Esophagus mucosa (tissue), 1 donor: ENCODE data around the gene ADSL. TPM values are rescaled to one million over a fixed set of nuclear protein-coding genes. Genes with fewer than 3 reads are reported as not detected.

Experiments
- ATAC-seq: fragments of 200-7000 bp; cut with Tn5 transposase; one replicate; pipeline ENCODE4 v1.9.1; 2020
- total RNA-seq: library from RNA; stranded (reverse); gene quantifications from one replicate; pipeline ENCODE4 v1.2.4, GENCODE V29; 2023
- donor health status: DM: yes; HTN: yes; CAD: no.

ADSL gene
- total RNA-seq, 1 donor from 2014 or later, result 28.2 TPM

GRCh38 chr22:40328546-40329456, 17.5 kb upstream of the ADSL start:
- no peak for ATAC-seq

GRCh38 chr22:40329466-40329865, 16.8 kb upstream of the ADSL start:
- no peak for ATAC-seq

GRCh38 chr22:40330086-40330485, 16.2 kb upstream of the ADSL start:
- ATAC-seq, result no peak

- ATAC-seq, result no peak
Observed at GRCh38 chr22:40330615-40331014, 15.7 kb upstream of the ADSL start.

GRCh38 chr22:40331706-40332105, 14.6 kb upstream of the ADSL start:
- no peak for ATAC-seq

GRCh38 chr22:40332319-40332781, 13.9 kb upstream of the ADSL start:
- ATAC-seq, result peak; percentile 69

GRCh38 chr22:40334060-40334459, 12.2 kb upstream of the ADSL start:
- ATAC-seq, result no peak

GRCh38 chr22:40334899-40335298, 11.4 kb upstream of the ADSL start:
- no peak for ATAC-seq

GRCh38 chr22:40335358-40335757, 10.9 kb upstream of the ADSL start:
- no peak for ATAC-seq

GRCh38 chr22:40340044-40340443, 6.3 kb upstream of the ADSL start:
- ATAC-seq, result no peak

GRCh38 chr22:40341604-40342003, 4.7 kb upstream of the ADSL start:
- ATAC-seq, result no peak

GRCh38 chr22:40342521-40342920, 3.8 kb upstream of the ADSL start:
- no peak for ATAC-seq

GRCh38 chr22:40345271-40345670, 1.0 kb upstream of the ADSL start:
- ATAC-seq, result peak; percentile 40

GRCh38 chr22:40345815-40346184, 500 bp upstream of the ADSL start:
- peak; percentile 53 for ATAC-seq

GRCh38 chr22:40347300-40347699, 1.0 kb downstream of the ADSL start:
- ATAC-seq, result no peak

GRCh38 chr22:40348025-40348658, 1.8 kb downstream of the ADSL start:
- no peak for ATAC-seq

GRCh38 chr22:40352763-40353162, 6.5 kb downstream of the ADSL start:
- ATAC-seq, result no peak

- ATAC-seq, result no peak
Observed at GRCh38 chr22:40361100-40361499, 14.8 kb downstream of the ADSL start.

GRCh38 chr22:40363059-40363458, 16.8 kb downstream of the ADSL start:
- no peak for ATAC-seq

- ATAC-seq, result no peak
Observed at GRCh38 chr22:40364431-40364830, 18.1 kb downstream of the ADSL start.

GRCh38 chr22:40366068-40366467, 19.8 kb downstream of the ADSL start:
- ATAC-seq, result no peak

- ATAC-seq, result no peak
Observed at GRCh38 chr22:40367342-40367741, 21.0 kb downstream of the ADSL start.

- no peak for ATAC-seq
Observed at GRCh38 chr22:40368016-40368415, 21.7 kb downstream of the ADSL start.

GRCh38 chr22:40368836-40369235, 22.5 kb downstream of the ADSL start:
- ATAC-seq, result no peak
